Measurements from ENCODE around the gene ASIC2. TPM values are rescaled to one million over a fixed set of nuclear protein-coding genes. Genes with fewer than 3 reads are reported as not detected.

Gene ASIC2
- total RNA-seq, 1 experiment from 2014 or later, result 0.09 TPM

GRCh38 chr17:33023790-33024189 lies 269.3 kb downstream of the ASIC2 start:
- no peaks in the 10 kb centered on the region for H4K20me1 ChIP-seq (ENCODE audit: insufficient read depth)
- no peaks in the 10 kb centered on the region for H3K9me2 ChIP-seq (ENCODE audit: insufficient read depth)
- H3K36me3 ChIP-seq (ENCODE audit: low read depth), result no peaks in the 10 kb centered on the region
- H3K4me2 ChIP-seq, result no peak overlapping the region
- no peak overlapping the region for H2AFZ ChIP-seq
- no peaks in the 10 kb centered on the region for H3K79me2 ChIP-seq (ENCODE audit: low read depth)
- peaks cover 64% of the 10 kb centered on the region for H3K27me3 ChIP-seq (ENCODE audit: insufficient read depth, low read depth)
- no TSS peak for BruUV-seq (replicated peaks)
- no peak overlapping the region for H3K4me3 ChIP-seq
- no peaks in the 10 kb centered on the region for H3K9me3 ChIP-seq (ENCODE audit: insufficient read depth, low read depth)
- H3K4me1 ChIP-seq (replicated peaks; ENCODE audit: insufficient read depth), result no peaks in the 10 kb centered on the region
- no peaks in the 10 kb centered on the region for H3F3A ChIP-seq (ENCODE audit: insufficient read depth, low read depth)
- H3K27ac ChIP-seq, result no peak overlapping the region
- no peak for DNase-seq
- ChIA-PET POLR2A (ENCODE audit: unreplicated experiment) (no interaction called here), CTCF (interaction anchor here (0.6 kb wide), 1 partner anchor 15 kb away, joined by 4 read pairs; no protein-coding TSS in a partner anchor)
- intact Hi-C loops (cut with micrococcal nuclease; ENCODE audit: unreplicated experiment), result no loop called here
- TF ChIP-seq EZH2 (IDR thresholded peaks at IDR 0.05; ENCODE audit: low read depth) (no peak), CTCF (conservative IDR thresholded peaks at IDR 0.05) (no peak)

GRCh38 chr17:33021731-33022408 lies 271.2 kb downstream of the ASIC2 start:
- BruUV-seq (replicated peaks), result no TSS peak
- intact Hi-C loops (cut with micrococcal nuclease; ENCODE audit: unreplicated experiment), result no loop called here
- TF ChIP-seq EZH2 (IDR thresholded peaks at IDR 0.05; ENCODE audit: low read depth) (no peak), CTCF (conservative IDR thresholded peaks at IDR 0.05) (no peak)
- H3K4me2 ChIP-seq, result no peak overlapping the region
- no peaks in the 10 kb centered on the region for H3F3A ChIP-seq (ENCODE audit: insufficient read depth, low read depth)
- H4K20me1 ChIP-seq (ENCODE audit: insufficient read depth), result no peaks in the 10 kb centered on the region
- no peaks in the 10 kb centered on the region for H3K79me2 ChIP-seq (ENCODE audit: low read depth)
- ChIA-PET CTCF (no interaction called here), POLR2A (ENCODE audit: unreplicated experiment) (no interaction called here)
- H3K4me3 ChIP-seq, result no peak overlapping the region
- H3K4me1 ChIP-seq (replicated peaks; ENCODE audit: insufficient read depth), result no peaks in the 10 kb centered on the region
- H3K36me3 ChIP-seq (ENCODE audit: low read depth), result no peaks in the 10 kb centered on the region
- peaks cover 70% of the 10 kb centered on the region for H3K27me3 ChIP-seq (ENCODE audit: insufficient read depth, low read depth)
- DNase-seq, result no peak
- no peaks in the 10 kb centered on the region for H3K9me3 ChIP-seq (ENCODE audit: insufficient read depth, low read depth)
- no peaks in the 10 kb centered on the region for H3K9me2 ChIP-seq (ENCODE audit: insufficient read depth)
- H3K27ac ChIP-seq, result no peak overlapping the region
- no peak overlapping the region for H2AFZ ChIP-seq

GRCh38 chr17:33019161-33019890 lies 273.8 kb downstream of the ASIC2 start:
- Histone ChIP-seq H3K4me2 (no peak overlapping the region), H3K9me3 (ENCODE audit: insufficient read depth, low read depth) (no peaks in the 10 kb centered on the region), H2AFZ (no peak overlapping the region), H3K79me2 (ENCODE audit: low read depth) (no peaks in the 10 kb centered on the region), H3K36me3 (ENCODE audit: low read depth) (no peaks in the 10 kb centered on the region), H3F3A (ENCODE audit: insufficient read depth, low read depth) (no peaks in the 10 kb centered on the region), H4K20me1 (ENCODE audit: insufficient read depth) (no peaks in the 10 kb centered on the region), H3K4me3 (no peak overlapping the region), H3K9me2 (ENCODE audit: insufficient read depth) (no peaks in the 10 kb centered on the region), H3K27ac (no peak overlapping the region), H3K4me1 (replicated peaks; ENCODE audit: insufficient read depth) (no peaks in the 10 kb centered on the region), H3K27me3 (ENCODE audit: insufficient read depth, low read depth) (peaks cover 79% of the 10 kb centered on the region)
- CTCF ChIA-PET, result no interaction called here
- DNase-seq, result no peak
- POLR2A ChIA-PET (ENCODE audit: unreplicated experiment), result no interaction called here
- TF ChIP-seq CTCF (conservative IDR thresholded peaks at IDR 0.05) (no peak), EZH2 (IDR thresholded peaks at IDR 0.05; ENCODE audit: low read depth) (no peak)
- intact Hi-C loops (cut with micrococcal nuclease; ENCODE audit: unreplicated experiment), result loop anchor here (10.0 kb wide), 1 partner anchor 655 kb away; no protein-coding TSS in a partner anchor
- BruUV-seq (replicated peaks), result no TSS peak
